ENCODE data around the gene TBC1D2B.

Gene TBC1D2B

DNA sequence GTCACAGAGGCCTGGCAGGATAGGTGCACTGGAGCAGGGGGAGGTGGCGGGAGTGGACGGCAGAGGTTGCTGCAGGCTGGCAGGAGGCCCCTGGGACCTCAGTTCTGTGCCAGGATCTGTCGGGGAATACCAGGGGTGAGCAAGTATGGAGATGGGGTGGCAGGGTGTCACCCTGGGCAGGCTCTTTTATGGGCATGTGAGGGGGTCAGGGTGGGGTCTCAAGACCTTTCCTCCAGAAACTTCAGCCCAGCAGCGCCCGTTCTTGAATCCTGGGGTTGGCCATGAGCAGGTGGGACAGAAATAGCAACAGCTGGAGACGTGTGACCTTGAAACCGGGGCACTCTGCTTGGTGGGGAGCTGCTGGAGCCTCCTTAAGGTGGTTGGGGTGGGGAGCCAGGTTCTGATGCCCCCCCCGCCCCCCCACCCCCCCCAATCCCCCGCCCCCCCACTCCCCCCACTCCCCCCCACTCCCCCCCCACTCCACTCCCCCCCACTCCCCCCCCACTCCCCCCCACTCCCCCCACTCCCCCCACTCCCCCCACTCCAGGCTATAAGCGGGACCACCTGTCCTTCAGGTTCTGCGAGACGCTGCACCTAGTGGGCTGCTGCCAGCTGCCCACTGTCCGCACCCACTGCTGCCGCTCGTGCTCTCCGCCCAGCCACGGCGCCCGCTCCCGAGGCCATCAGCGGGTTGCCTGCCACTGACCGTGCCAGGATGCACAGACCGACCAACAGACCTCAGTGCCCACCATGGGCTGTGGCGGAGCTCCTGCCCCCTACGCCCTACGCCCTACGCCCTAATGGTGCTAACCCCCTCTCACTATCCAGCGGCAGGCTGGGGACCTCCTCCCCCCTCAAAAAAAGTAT, 84.9 kb downstream of the TBC1D2B start:
- TF ChIP-seq TAF1 (IDR thresholded peaks at IDR 0.05; ENCODE audit: borderline replicate concordance, insufficient read depth, low read length) (no peak), FOXP2 (optimal IDR thresholded peaks at IDR 0.05; ENCODE audit: borderline replicate concordance, extremely low read depth, extremely low read length, insufficient read depth) (no peak), POLR2AphosphoS5 (IDR thresholded peaks at IDR 0.05; ENCODE audit: low read depth, low read length) (no peak), SIN3A (IDR thresholded peaks at IDR 0.05; ENCODE audit: borderline replicate concordance, insufficient read depth, low read length) (no peak)
- TF ChIP-seq, protein P1, sequence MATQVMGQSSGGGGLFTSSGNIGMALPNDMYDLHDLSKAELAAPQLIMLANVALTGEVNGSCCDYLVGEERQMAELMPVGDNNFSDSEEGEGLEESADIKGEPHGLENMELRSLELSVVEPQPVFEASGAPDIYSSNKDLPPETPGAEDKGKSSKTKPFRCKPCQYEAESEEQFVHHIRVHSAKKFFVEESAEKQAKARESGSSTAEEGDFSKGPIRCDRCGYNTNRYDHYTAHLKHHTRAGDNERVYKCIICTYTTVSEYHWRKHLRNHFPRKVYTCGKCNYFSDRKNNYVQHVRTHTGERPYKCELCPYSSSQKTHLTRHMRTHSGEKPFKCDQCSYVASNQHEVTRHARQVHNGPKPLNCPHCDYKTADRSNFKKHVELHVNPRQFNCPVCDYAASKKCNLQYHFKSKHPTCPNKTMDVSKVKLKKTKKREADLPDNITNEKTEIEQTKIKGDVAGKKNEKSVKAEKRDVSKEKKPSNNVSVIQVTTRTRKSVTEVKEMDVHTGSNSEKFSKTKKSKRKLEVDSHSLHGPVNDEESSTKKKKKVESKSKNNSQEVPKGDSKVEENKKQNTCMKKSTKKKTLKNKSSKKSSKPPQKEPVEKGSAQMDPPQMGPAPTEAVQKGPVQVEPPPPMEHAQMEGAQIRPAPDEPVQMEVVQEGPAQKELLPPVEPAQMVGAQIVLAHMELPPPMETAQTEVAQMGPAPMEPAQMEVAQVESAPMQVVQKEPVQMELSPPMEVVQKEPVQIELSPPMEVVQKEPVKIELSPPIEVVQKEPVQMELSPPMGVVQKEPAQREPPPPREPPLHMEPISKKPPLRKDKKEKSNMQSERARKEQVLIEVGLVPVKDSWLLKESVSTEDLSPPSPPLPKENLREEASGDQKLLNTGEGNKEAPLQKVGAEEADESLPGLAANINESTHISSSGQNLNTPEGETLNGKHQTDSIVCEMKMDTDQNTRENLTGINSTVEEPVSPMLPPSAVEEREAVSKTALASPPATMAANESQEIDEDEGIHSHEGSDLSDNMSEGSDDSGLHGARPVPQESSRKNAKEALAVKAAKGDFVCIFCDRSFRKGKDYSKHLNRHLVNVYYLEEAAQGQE (IDR thresholded peaks at IDR 0.05; ENCODE audit: insufficient read depth in 1 of 2, low read depth in 2 of 2, low read length in 2 of 2): no peak

DNA sequence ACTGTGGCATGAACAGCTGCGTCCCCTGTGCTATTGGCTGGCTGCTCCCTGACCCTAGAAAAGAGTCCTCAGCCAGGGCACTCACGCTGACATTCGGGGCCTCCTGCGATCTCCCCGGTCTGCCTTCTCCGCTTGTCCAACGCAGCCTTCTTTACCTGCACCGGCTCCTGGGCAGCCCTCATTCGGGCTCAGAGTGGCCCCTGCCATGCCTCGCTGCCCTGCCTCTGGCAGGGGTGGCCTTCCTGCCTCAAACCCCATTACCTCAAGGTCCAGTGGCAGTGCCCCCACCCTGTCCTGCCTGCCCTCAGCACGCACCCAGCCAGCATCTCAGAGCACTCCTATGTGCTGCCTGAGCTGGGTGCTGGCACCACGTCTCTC, 86.5 kb downstream of the TBC1D2B start:
- TF ChIP-seq TAF1 (IDR thresholded peaks at IDR 0.05; ENCODE audit: borderline replicate concordance, insufficient read depth, low read length): no peak
- no peak for TF ChIP-seq POLR2AphosphoS5 (IDR thresholded peaks at IDR 0.05; ENCODE audit: low read depth, low read length)
- no peak for TF ChIP-seq SIN3A (IDR thresholded peaks at IDR 0.05; ENCODE audit: borderline replicate concordance, insufficient read depth, low read length)
- no peak for TF ChIP-seq FOXP2 (optimal IDR thresholded peaks at IDR 0.05; ENCODE audit: borderline replicate concordance, extremely low read depth, extremely low read length, insufficient read depth)
- TF ChIP-seq, protein P1 (IDR thresholded peaks at IDR 0.05; ENCODE audit: insufficient read depth in 1 of 2, low read depth in 2 of 2, low read length in 2 of 2): no peak

DNA sequence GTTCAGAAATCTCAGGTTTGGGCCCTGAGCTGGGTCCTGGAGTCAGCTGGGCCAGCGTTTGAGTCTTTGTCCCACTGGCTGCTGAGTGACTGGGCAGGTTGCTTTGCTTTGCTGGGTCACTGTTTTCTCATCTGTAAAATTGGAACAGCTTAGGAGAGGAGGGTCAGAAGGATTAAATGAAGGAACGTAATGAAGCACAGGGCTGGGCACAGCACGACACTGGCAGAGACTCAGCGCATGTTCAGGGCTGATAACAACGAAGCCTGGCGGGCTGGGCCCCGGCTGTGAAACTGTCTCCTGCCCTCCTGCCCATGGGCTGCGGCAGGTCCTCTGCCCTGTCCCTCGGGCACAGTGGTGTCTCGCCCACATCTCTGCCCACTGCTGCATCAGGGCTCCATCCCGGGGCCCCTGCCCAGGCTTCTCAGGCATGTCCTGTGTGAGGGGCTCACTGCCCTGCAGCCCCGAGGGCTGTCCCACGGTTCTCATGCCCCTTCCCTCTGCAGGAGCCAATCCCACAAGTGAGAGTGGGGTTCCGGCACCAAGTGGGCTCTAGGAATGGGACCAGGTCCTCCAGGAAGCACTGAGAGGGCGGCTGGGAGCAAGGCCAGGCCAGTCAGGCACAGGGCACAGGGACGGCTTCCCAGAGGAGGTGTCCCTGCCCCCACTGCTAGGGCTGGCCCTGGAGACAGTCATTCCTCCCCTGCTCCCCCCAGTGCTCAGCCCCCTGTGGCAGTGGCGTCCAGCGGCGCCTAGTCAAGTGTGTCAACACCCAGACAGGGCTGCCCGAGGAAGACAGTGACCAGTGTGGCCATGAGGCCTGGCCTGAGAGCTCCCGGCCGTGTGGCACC, 88.0 kb downstream of the TBC1D2B start:
- TF ChIP-seq, protein P1 (IDR thresholded peaks at IDR 0.05; ENCODE audit: insufficient read depth in 1 of 2, low read depth in 2 of 2, low read length in 2 of 2): no peak
- TF ChIP-seq TAF1 (IDR thresholded peaks at IDR 0.05; ENCODE audit: borderline replicate concordance, insufficient read depth, low read length): no peak
- TF ChIP-seq FOXP2 (optimal IDR thresholded peaks at IDR 0.05; ENCODE audit: borderline replicate concordance, extremely low read depth, extremely low read length, insufficient read depth): no peak
- no peak for TF ChIP-seq SIN3A (IDR thresholded peaks at IDR 0.05; ENCODE audit: borderline replicate concordance, insufficient read depth, low read length)
- TF ChIP-seq POLR2AphosphoS5 (IDR thresholded peaks at IDR 0.05; ENCODE audit: low read depth, low read length): no peak

DNA sequence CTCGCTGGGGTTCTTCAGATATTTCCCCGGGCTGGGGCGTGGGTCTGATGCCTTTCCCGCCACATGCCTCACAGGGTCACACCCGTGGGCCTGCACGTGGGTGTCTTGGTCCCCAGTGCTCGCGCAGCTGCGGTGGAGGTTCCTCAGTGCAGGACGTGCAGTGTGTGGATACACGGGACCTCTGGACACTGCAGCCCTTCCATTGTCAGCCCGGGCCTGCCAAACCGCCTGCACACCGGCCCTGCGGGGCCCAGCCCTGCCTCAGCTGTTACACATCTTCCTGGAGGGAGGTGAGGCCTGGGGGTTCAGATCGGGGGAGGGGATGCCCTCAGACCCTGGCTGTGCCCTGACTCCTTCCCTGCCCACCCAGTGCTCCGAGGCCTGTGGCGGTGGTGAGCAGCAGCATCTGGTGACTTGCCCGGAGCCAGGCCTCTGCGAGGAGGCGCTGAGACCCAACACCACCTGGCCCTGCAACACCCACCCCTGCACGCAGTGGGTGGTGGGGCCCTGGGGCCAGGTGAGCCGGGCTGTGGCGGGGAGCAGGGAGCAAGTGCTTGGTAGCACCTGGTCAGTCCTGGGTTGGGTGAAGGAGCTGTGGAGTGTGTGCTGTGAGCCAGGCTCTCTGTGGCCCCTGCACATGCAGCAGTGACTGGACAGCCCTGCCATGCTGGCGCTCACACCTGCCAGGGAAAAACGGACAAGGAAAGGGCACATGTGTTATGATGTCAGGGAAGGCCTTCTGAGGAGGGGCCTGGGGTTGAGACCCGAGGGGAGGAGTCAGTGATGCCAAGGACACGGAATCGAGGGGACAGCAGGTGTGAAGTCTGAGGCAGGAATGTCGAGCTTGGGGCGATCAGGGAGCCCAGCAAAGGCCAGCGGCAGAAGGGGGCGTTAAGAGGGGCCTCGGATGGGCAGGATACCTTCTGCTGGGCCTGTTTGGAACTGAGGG, 88.9 kb downstream of the TBC1D2B start:
- no peak for TF ChIP-seq FOXP2 (optimal IDR thresholded peaks at IDR 0.05; ENCODE audit: borderline replicate concordance, extremely low read depth, extremely low read length, insufficient read depth)
- no peak for TF ChIP-seq TAF1 (IDR thresholded peaks at IDR 0.05; ENCODE audit: borderline replicate concordance, insufficient read depth, low read length)
- TF ChIP-seq, protein P1 (IDR thresholded peaks at IDR 0.05; ENCODE audit: insufficient read depth in 1 of 2, low read depth in 2 of 2, low read length in 2 of 2): no peak
- no peak for TF ChIP-seq POLR2AphosphoS5 (IDR thresholded peaks at IDR 0.05; ENCODE audit: low read depth, low read length)
- no peak for TF ChIP-seq SIN3A (IDR thresholded peaks at IDR 0.05; ENCODE audit: borderline replicate concordance, insufficient read depth, low read length)
